ENCODE data around the gene LTA4H. TPM values are rescaled to one million over a fixed set of nuclear protein-coding genes. Genes with fewer than 3 reads are reported as not detected.

LTA4H gene
- total RNA-seq, 1 donor from 2014 or later = 266 TPM

DNA sequence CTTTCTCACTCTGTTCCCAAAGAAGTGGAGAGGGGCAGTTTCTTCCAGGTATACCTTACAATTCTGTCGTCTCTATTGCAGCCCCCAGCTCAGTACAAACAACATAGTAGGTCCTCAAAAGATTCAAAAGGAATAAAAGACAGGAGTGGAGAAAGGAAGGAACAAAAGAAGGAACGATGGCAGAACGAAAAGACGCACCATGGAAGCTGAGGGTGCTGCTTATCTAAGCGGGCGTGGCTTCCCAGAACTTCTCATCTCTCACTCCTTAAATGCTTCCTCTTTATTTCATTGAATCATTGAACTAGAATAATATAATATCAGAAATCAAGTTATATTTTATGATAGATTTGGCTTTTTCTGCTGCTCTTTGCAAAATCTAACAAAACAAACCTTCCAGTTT lies 13.7 kb upstream of the LTA4H start:
- Histone ChIP-seq H3K4me2 (no peak overlapping the region), H3K4me1 (no peaks in the 10 kb centered on the region), H3K9ac (no peak overlapping the region), H3K27me3 (no peaks in the 10 kb centered on the region), H3K79me2 (ENCODE audit: low read depth) (no peaks in the 10 kb centered on the region), H3K4me3 (no peak overlapping the region), H3F3A (ENCODE audit: low read depth) (no peaks in the 10 kb centered on the region), H2AFZ (replicated peaks) (no peak overlapping the region), H4K20me1 (ENCODE audit: low read depth) (no peaks in the 10 kb centered on the region), H3K9me3 (ENCODE audit: low read depth) (no peaks in the 10 kb centered on the region), H3K36me3 (no peaks in the 10 kb centered on the region), H3K27ac (no peak overlapping the region)
- H3K27ac Mint-ChIP-seq = no peak overlapping the region
- H3K9me3 Mint-ChIP-seq = peaks cover 1% of the 10 kb centered on the region
- TF ChIP-seq, protein P1, sequence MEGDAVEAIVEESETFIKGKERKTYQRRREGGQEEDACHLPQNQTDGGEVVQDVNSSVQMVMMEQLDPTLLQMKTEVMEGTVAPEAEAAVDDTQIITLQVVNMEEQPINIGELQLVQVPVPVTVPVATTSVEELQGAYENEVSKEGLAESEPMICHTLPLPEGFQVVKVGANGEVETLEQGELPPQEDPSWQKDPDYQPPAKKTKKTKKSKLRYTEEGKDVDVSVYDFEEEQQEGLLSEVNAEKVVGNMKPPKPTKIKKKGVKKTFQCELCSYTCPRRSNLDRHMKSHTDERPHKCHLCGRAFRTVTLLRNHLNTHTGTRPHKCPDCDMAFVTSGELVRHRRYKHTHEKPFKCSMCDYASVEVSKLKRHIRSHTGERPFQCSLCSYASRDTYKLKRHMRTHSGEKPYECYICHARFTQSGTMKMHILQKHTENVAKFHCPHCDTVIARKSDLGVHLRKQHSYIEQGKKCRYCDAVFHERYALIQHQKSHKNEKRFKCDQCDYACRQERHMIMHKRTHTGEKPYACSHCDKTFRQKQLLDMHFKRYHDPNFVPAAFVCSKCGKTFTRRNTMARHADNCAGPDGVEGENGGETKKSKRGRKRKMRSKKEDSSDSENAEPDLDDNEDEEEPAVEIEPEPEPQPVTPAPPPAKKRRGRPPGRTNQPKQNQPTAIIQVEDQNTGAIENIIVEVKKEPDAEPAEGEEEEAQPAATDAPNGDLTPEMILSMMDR (IDR thresholded peaks at IDR 0.05) = no peak
- no peak for TF ChIP-seq EZH2phosphoT487 (IDR thresholded peaks at IDR 0.05)
- TF ChIP-seq EZH2 (IDR thresholded peaks at IDR 0.05) = no peak
- H3K27me3 Mint-ChIP-seq (ENCODE audit: insufficient read depth, low read depth) = no peaks in the 10 kb centered on the region
- H3K4me1 Mint-ChIP-seq = peaks cover 17% of the 10 kb centered on the region
- no peak overlapping the region for H3K4me3 Mint-ChIP-seq
- no peaks in the 10 kb centered on the region for H3K36me3 Mint-ChIP-seq
- no peak for DNase-seq (ENCODE audit: low spot score)

DNA sequence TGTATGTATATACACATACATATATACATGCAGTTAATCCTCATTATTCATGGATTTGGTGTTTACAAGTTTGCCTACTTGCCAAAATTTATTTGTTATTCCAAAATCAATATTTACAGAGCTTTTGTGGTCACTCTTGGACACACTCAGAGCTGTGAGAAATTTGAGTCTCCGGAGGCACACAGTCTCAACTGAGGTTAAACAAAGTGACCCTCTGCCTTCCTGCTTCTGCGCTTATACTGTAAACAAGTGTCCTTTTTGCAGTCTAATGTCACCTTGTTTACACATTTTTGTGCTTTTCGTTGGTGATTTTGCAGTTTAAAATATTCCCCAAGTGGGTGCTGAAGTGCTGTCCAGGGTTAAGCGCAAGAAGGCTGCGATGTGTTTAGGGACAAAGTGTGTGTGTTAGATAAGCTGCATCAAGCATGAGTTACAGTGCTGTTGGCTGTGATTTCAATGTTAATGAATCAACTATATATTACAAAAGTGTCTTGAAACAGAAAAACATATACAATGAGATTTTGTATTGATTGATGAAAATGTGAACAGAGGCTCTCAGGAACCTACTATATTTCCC lies 13.1 kb upstream of the LTA4H start:
- no peaks in the 10 kb centered on the region for H3K27me3 Mint-ChIP-seq (ENCODE audit: insufficient read depth, low read depth)
- Histone ChIP-seq H3F3A (ENCODE audit: low read depth) (no peaks in the 10 kb centered on the region), H3K4me3 (no peak overlapping the region), H3K27ac (no peak overlapping the region), H3K27me3 (no peaks in the 10 kb centered on the region), H4K20me1 (ENCODE audit: low read depth) (no peaks in the 10 kb centered on the region), H3K9me3 (ENCODE audit: low read depth) (no peaks in the 10 kb centered on the region), H3K4me1 (no peaks in the 10 kb centered on the region), H3K79me2 (ENCODE audit: low read depth) (no peaks in the 10 kb centered on the region), H3K9ac (no peak overlapping the region), H3K36me3 (no peaks in the 10 kb centered on the region), H3K4me2 (no peak overlapping the region), H2AFZ (replicated peaks) (no peak overlapping the region)
- TF ChIP-seq, protein P1 (IDR thresholded peaks at IDR 0.05) = no peak
- TF ChIP-seq EZH2phosphoT487 (IDR thresholded peaks at IDR 0.05) (no peak), EZH2 (IDR thresholded peaks at IDR 0.05) (no peak)
- H3K9me3 Mint-ChIP-seq = peaks cover 1% of the 10 kb centered on the region
- H3K36me3 Mint-ChIP-seq = no peaks in the 10 kb centered on the region
- H3K4me1 Mint-ChIP-seq = peaks cover 18% of the 10 kb centered on the region
- no peak overlapping the region for H3K4me3 Mint-ChIP-seq
- no peak overlapping the region for H3K27ac Mint-ChIP-seq
- no peak for DNase-seq (ENCODE audit: low spot score)

DNA sequence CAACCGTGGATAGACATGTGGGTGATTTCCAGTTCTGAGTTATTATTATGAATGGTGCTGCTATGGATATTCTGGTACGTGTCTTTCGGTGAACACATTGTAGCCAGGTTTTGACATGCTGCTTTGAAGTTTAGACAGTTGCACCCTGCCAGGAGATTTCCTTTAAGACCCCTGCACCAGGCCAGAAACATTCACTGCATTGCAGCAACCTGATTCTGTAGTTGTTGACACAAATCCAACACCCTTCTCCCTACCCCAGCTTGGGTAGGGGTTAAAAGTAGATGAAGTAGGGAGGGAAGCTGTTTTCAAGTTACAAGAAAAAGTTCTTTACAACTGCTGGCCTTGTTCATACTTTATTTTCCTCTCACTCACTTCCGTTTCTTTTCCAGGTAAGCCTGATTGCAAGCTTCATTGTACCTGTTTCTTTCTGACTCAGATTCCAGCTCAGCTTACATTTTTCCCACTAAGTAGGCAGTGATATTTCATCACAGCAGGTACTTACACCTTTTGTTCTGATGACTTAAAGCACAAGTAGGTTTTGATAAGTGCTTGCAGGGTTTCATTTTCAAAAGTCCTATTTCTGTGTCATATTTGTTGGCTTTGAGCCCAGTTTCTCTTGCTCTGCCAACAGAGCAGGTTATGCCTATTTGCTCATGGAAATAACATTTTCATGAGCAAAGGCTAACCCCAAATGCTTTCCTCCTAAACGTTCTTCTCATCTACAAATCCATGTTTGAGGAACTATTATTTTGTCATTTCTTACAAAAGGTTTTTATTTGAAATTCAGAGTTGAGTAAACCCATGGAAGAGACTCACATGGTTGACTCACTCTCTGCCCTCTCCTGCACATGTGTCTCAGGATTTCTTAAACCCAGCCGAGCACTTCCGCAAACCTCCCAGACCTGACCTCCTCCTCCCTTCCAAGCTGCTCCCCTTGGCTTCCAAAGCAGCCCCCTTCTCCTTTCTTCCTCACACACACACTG lies 12.1 kb upstream of the LTA4H start:
- H3K4me3 ChIP-seq = no peak overlapping the region
- peaks cover 18% of the 10 kb centered on the region for H3K4me1 Mint-ChIP-seq
- H3K27me3 Mint-ChIP-seq (ENCODE audit: insufficient read depth, low read depth) = no peaks in the 10 kb centered on the region
- H3K4me1 ChIP-seq = no peaks in the 10 kb centered on the region
- no peak overlapping the region for H3K9ac ChIP-seq
- no peaks in the 10 kb centered on the region for H3K36me3 ChIP-seq
- no peaks in the 10 kb centered on the region for H3K79me2 ChIP-seq (ENCODE audit: low read depth)
- no peak overlapping the region for H2AFZ ChIP-seq (replicated peaks)
- H3K36me3 Mint-ChIP-seq = no peaks in the 10 kb centered on the region
- no peak overlapping the region for H3K27ac ChIP-seq
- H3K27ac Mint-ChIP-seq = no peak overlapping the region
- H3K9me3 ChIP-seq (ENCODE audit: low read depth) = no peaks in the 10 kb centered on the region
- peaks cover 1% of the 10 kb centered on the region for H3K9me3 Mint-ChIP-seq
- H3K27me3 ChIP-seq = no peaks in the 10 kb centered on the region
- no peak for TF ChIP-seq EZH2phosphoT487 (IDR thresholded peaks at IDR 0.05)
- TF ChIP-seq, protein P1 (IDR thresholded peaks at IDR 0.05) = no peak
- no peak for TF ChIP-seq EZH2 (IDR thresholded peaks at IDR 0.05)
- no peaks in the 10 kb centered on the region for H4K20me1 ChIP-seq (ENCODE audit: low read depth)
- no peak overlapping the region for H3K4me2 ChIP-seq
- H3F3A ChIP-seq (ENCODE audit: low read depth) = no peaks in the 10 kb centered on the region
- DNase-seq (ENCODE audit: low spot score) = no peak
- H3K4me3 Mint-ChIP-seq = no peak overlapping the region
